ENCODE data around the gene PERP.

Gene PERP

DNA sequence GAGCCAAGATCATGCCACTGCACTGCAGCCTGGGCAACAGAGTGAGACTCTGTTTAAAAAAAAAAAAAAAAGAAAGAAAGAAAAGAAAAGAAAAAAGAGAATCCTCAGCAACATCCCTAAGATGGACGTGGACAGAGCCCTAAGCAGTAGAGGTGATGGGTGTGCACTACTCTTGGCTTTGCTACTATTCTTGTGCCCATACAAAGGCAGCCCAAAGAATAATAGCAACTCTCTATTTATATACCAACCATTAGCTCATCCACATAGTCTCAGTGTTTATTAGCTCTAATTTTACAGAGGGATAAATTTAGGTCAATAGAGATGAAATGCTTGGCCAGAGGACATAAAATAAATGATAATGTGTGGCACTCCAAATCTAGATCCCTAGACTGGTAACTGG, 62.2 kb downstream of the PERP start:
- DNase-seq (ENCODE audit: low read depth): no peak

DNA sequence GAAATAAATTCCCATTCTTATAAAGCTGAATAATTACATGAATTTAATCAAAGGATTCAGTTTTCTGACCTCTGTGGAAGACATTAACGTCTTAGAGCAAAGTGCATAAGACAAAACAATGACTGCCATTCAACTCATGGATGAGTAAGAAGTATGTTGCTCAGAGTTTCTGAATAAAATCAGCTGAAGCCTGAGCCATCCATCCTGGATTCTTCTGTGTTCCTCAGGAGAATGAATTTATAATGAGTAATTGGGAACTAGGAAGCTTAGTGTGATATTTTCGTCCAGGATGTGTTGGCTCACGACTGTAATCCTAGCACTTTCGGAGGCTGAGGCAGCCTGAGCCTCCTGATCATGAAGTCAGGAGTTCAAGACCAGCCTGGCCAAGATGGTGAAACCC, 62.8 kb downstream of the PERP start:
- DNase-seq (ENCODE audit: low read depth): no peak
